ENCODE results near the gene YIF1A. TPM values are rescaled to one million over a fixed set of nuclear protein-coding genes. Genes with fewer than 3 reads are reported as not detected.

Gene YIF1A
- total RNA-seq, 4 donors from 2014 or later, result 55.3 to 76.2 (median 74.1) TPM

DNA sequence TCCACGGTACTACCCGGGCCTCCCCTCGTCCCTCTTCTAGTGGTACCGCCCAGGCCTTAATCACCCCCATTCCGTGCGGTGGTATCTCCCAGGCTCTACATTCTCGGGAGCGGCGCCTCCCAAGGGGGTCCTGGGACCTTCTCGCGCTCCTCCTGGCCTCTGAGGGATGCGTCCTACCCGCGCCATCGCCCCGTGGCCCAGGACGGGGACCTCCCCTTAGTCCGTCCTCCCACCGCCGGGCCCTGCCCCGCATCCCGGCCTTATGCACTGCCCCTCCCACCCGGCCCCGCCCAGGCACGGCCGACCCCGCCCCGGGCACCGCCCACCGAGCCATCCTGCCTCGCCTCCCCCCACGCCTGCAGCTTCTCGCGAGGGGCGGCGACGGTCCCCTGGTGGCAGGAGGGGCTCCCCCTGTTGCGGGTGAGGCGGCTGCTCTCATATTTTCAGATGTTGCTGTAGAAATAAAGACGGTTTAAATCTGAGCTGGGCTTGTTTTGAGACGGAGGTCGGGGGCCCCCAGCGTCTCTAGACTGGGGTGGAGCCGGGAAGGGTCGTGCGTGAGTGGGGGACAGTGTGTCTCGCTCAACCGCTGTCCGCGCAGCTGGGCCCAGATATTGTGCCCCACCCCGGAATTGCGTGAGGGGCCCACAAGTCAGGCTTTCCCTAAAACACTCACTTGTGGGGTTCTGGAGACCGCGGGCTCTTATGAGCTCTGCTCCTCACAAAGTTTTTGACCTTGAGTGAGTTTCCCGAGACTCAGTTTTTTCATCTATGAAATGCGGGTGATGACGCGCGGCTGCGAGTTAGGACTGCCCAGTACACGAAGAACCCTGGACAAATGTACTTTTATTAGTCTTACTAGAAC is 21.3 kb downstream of the YIF1A start:
- WGBS, 2 donors, result 0 to 2% methylated on average over 35 to 60 of the region's 61 CpGs
- TF ChIP-seq POLR2A (IDR thresholded peaks at IDR 0.05), result peak in 1 of 2 donors; percentile 30
- TF ChIP-seq, protein P1, sequence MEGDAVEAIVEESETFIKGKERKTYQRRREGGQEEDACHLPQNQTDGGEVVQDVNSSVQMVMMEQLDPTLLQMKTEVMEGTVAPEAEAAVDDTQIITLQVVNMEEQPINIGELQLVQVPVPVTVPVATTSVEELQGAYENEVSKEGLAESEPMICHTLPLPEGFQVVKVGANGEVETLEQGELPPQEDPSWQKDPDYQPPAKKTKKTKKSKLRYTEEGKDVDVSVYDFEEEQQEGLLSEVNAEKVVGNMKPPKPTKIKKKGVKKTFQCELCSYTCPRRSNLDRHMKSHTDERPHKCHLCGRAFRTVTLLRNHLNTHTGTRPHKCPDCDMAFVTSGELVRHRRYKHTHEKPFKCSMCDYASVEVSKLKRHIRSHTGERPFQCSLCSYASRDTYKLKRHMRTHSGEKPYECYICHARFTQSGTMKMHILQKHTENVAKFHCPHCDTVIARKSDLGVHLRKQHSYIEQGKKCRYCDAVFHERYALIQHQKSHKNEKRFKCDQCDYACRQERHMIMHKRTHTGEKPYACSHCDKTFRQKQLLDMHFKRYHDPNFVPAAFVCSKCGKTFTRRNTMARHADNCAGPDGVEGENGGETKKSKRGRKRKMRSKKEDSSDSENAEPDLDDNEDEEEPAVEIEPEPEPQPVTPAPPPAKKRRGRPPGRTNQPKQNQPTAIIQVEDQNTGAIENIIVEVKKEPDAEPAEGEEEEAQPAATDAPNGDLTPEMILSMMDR (IDR thresholded peaks at IDR 0.05), result no peak
- intact Hi-C loops (cut with DNase I; ENCODE audit: low total_unique reads), result no loop called here
- peak; percentile 85 to 98 for DNase-seq (ENCODE audit: low spot score in 2 of 2)
- H3K4me3 ChIP-seq (ENCODE audit: low read depth, poor library complexity, severe bottlenecking), result peak overlapping the region; percentile 20

DNA sequence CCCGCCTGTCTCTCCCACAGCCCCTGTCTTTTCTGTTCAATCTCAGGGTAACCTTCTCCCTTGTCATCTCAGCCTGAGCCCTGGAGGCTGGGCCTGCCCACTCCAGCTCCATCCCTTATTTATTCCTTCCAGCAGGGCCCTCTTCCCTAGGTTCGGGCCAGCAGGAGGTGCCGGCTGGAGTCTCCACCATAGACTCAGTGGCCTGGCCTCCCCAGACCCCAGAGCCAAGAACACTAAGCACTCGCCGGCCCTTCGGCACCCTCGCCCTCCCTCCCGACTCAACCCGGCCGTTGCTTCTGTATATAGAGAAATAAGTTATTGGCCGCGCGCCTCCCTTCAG is 21.9 kb downstream of the YIF1A start:
- no peak for TF ChIP-seq POLR2A (IDR thresholded peaks at IDR 0.05)
- TF ChIP-seq, protein P1 (IDR thresholded peaks at IDR 0.05), result no peak
- intact Hi-C loops (cut with DNase I; ENCODE audit: low total_unique reads), result no loop called here
- no peak for DNase-seq (ENCODE audit: low spot score in 2 of 2)
- 14 to 23% methylated on average over 11 to 13 of the region's 13 CpGs for WGBS, 2 donors
- H3K4me3 ChIP-seq (ENCODE audit: low read depth, poor library complexity, severe bottlenecking), result peak overlapping the region; percentile 20

DNA sequence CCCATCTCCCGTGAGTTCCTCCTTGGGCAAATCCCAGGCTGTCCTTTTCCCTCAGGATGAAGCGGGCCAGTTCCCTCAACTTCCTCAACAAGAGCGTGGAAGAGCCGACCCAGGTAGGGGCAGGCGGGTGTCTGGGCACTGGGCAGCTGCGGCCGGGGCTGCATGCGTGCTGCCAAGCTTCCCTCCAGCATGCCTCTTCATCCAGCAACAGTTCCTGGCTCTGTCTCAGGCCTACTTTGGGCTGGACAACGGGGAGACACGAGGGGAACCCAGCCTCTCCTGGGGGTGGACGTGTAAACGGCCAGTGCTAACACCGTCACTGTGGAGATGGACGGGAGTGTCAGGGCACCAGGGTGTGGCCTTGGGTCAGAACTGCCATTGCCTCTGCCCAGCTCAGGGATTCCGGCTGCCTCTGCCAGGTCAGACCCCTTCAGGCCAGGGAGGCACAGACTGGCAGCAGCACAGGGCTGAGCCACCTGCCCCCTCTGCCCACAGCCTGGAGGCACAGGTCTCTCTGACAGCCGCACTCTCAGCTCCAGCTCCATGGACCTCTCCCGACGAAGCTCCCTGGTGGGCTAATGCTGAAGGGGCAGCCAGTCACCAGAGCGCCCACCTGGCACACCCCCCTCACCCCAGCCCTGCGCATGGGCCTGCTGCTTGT is 22.4 kb downstream of the YIF1A start:
- intact Hi-C loops (cut with DNase I; ENCODE audit: low total_unique reads), result no loop called here
- H3K4me3 ChIP-seq (ENCODE audit: low read depth, poor library complexity, severe bottlenecking), result no peak overlapping the region
- TF ChIP-seq, protein P1 (IDR thresholded peaks at IDR 0.05), result no peak
- TF ChIP-seq POLR2A (IDR thresholded peaks at IDR 0.05), result no peak
- no peak for DNase-seq (ENCODE audit: low spot score in 2 of 2)
- 77% methylated on average over 16 to 19 of the region's 20 CpGs for WGBS, 2 donors

DNA sequence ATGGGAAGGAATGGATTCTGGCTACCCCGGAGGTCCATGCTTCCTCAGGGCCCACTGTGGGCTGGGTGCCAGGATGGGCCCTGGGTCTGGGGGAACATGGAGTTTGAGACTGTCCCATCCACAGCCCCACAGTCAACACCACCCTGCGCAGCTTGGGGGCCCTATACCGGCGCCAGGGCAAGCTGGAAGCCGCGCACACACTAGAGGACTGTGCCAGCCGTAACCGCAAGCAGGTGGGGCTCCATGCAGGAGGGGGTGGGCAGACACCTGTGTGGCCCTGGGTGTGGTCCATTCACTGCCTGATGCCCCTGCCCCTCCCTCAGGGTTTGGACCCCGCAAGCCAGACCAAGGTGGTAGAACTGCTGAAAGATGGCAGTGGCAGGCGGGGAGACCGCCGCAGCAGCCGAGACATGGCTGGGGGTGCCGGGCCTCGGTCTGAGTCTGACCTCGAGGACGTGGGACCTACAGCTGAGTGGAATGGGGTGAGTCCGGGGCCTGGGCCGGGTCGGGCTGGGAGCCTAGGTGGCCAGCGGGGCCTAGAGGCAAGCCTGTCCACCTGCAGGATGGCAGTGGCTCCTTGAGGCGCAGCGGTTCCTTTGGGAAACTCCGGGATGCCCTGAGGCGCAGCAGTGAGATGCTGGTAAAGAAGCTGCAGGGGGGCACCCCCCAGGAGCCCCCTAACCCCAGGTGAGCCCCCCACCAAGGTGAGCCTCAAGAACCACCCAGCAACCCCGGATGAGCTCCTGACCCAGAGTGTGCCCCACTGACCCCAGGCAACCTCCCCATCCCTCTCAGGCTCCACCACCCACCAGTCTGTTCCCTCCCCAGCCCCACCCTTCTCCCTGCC is 23.2 kb downstream of the YIF1A start:
- intact Hi-C loops (cut with DNase I; ENCODE audit: low total_unique reads), result no loop called here
- WGBS, 2 donors, result 89% methylated on average over 23 to 26 of the region's 26 CpGs

DNA sequence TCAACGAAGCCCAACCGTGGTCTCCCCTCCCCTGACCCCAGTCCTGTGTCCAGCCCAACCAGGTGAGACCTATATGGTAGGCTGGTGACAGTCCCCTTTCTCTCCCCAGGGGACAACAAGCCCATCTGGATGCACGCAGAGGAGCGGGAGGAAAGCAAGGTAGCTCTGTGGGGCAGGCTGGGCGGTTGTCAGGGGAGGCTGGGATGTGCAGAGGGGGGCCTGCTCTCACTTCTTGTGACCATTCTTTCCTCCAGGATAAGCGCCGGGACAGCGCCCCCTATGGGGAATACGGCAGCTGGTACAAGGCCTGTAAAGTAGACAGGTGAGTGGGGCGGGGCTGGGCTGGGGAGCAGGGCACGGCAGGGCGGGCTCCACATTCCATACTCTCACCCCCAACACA is 24.0 kb downstream of the YIF1A start:
- no peak for DNase-seq (ENCODE audit: low spot score in 2 of 2)
- WGBS, 2 donors, result 73 to 75% methylated on average over 12 of the region's 12 CpGs
- TF ChIP-seq POLR2A (IDR thresholded peaks at IDR 0.05), result no peak
- TF ChIP-seq, protein P1 (IDR thresholded peaks at IDR 0.05), result no peak
- intact Hi-C loops (cut with DNase I; ENCODE audit: low total_unique reads), result no loop called here
- H3K4me3 ChIP-seq (ENCODE audit: low read depth, poor library complexity, severe bottlenecking), result no peak overlapping the region

More for the DNA sequence above, 23.2 kb downstream of the YIF1A start:
- DNase-seq (ENCODE audit: low spot score in 2 of 2), result no peak
- TF ChIP-seq, protein P1 (IDR thresholded peaks at IDR 0.05), result no peak
- no peak for TF ChIP-seq POLR2A (IDR thresholded peaks at IDR 0.05)
- H3K4me3 ChIP-seq (ENCODE audit: low read depth, poor library complexity, severe bottlenecking), result no peak overlapping the region

Data from lower leg skin (tissue), 4 donors.